Measurements from ENCODE around the gene PBRM1.

Gene PBRM1

GRCh38 chr3:52679811-52680210, 5.9 kb downstream of the PBRM1 start:
- TF ChIP-seq EP300 (IDR thresholded peaks at IDR 0.05; ENCODE audit: borderline replicate concordance) (no peak), ZBTB7A (IDR thresholded peaks at IDR 0.05; ENCODE audit: low read depth) (no peak), NFIC (IDR thresholded peaks at IDR 0.05) (no peak), REST (IDR thresholded peaks at IDR 0.05; ENCODE audit: low read depth) (no peak), TEAD4 (IDR thresholded peaks at IDR 0.05) (no peak), RAD21 (IDR thresholded peaks at IDR 0.05; ENCODE audit: low read depth) (no peak), TAF1 (IDR thresholded peaks at IDR 0.05; ENCODE audit: low read depth) (no peak), CEBPB (IDR thresholded peaks at IDR 0.05) (no peak), MAX (IDR thresholded peaks at IDR 0.05) (no peak), YY1 (IDR thresholded peaks at IDR 0.05; ENCODE audit: low read depth) (no peak), TCF12 (IDR thresholded peaks at IDR 0.05; ENCODE audit: low read depth) (no peak), USF1 (IDR thresholded peaks at IDR 0.05) (no peak), FOXM1 (IDR thresholded peaks at IDR 0.05; ENCODE audit: borderline replicate concordance, low read depth) (no peak), CREB1 (IDR thresholded peaks at IDR 0.05; ENCODE audit: low read depth) (no peak), EGR1 (IDR thresholded peaks at IDR 0.05) (no peak)

- no peak for TF ChIP-seq YY1 (IDR thresholded peaks at IDR 0.05; ENCODE audit: low read depth)
- TF ChIP-seq MAX (IDR thresholded peaks at IDR 0.05) = no peak
- no peak for TF ChIP-seq TEAD4 (IDR thresholded peaks at IDR 0.05)
- no peak for TF ChIP-seq TCF12 (IDR thresholded peaks at IDR 0.05; ENCODE audit: low read depth)
- TF ChIP-seq EGR1 (IDR thresholded peaks at IDR 0.05) = no peak
- TF ChIP-seq EP300 (IDR thresholded peaks at IDR 0.05; ENCODE audit: borderline replicate concordance) = no peak
- no peak for TF ChIP-seq CREB1 (IDR thresholded peaks at IDR 0.05; ENCODE audit: low read depth)
- TF ChIP-seq TAF1 (IDR thresholded peaks at IDR 0.05; ENCODE audit: low read depth) = no peak
- TF ChIP-seq RAD21 (IDR thresholded peaks at IDR 0.05; ENCODE audit: low read depth) = no peak
- no peak for TF ChIP-seq ZBTB7A (IDR thresholded peaks at IDR 0.05; ENCODE audit: low read depth)
- TF ChIP-seq CEBPB (IDR thresholded peaks at IDR 0.05) = no peak
Measured at GRCh38 chr3:52679199-52679538, 6.5 kb downstream of the PBRM1 start.

GRCh38 chr3:52678265-52679198, 7.2 kb downstream of the PBRM1 start:
- TF ChIP-seq CREB1 (IDR thresholded peaks at IDR 0.05; ENCODE audit: low read depth) = no peak
- no peak for TF ChIP-seq RAD21 (IDR thresholded peaks at IDR 0.05; ENCODE audit: low read depth)
- TF ChIP-seq EP300 (IDR thresholded peaks at IDR 0.05; ENCODE audit: borderline replicate concordance) = no peak
- TF ChIP-seq TEAD4 (IDR thresholded peaks at IDR 0.05) = no peak
- no peak for TF ChIP-seq EGR1 (IDR thresholded peaks at IDR 0.05)
- TF ChIP-seq TCF12 (IDR thresholded peaks at IDR 0.05; ENCODE audit: low read depth) = no peak
- TF ChIP-seq REST (IDR thresholded peaks at IDR 0.05; ENCODE audit: low read depth) = no peak
- TF ChIP-seq USF1 (IDR thresholded peaks at IDR 0.05) = no peak
- no peak for TF ChIP-seq NFIC (IDR thresholded peaks at IDR 0.05)
- no peak for TF ChIP-seq MAX (IDR thresholded peaks at IDR 0.05)
- no peak for TF ChIP-seq CEBPB (IDR thresholded peaks at IDR 0.05)

GRCh38 chr3:52671676-52672075, 14.0 kb downstream of the PBRM1 start:
- no peak for TF ChIP-seq TCF12 (IDR thresholded peaks at IDR 0.05; ENCODE audit: low read depth)
- TF ChIP-seq EP300 (IDR thresholded peaks at IDR 0.05; ENCODE audit: borderline replicate concordance) = no peak
- TF ChIP-seq EGR1 (IDR thresholded peaks at IDR 0.05) = no peak
- no peak for TF ChIP-seq CREB1 (IDR thresholded peaks at IDR 0.05; ENCODE audit: low read depth)
- TF ChIP-seq ZBTB7A (IDR thresholded peaks at IDR 0.05; ENCODE audit: low read depth) = no peak
- no peak for TF ChIP-seq CEBPB (IDR thresholded peaks at IDR 0.05)
- TF ChIP-seq FOXM1 (IDR thresholded peaks at IDR 0.05; ENCODE audit: borderline replicate concordance, low read depth) = no peak
- TF ChIP-seq MAX (IDR thresholded peaks at IDR 0.05) = no peak
- no peak for TF ChIP-seq USF1 (IDR thresholded peaks at IDR 0.05)
- no peak for TF ChIP-seq RAD21 (IDR thresholded peaks at IDR 0.05; ENCODE audit: low read depth)
- TF ChIP-seq REST (IDR thresholded peaks at IDR 0.05; ENCODE audit: low read depth) = no peak
- TF ChIP-seq YY1 (IDR thresholded peaks at IDR 0.05; ENCODE audit: low read depth) = no peak
- TF ChIP-seq TAF1 (IDR thresholded peaks at IDR 0.05; ENCODE audit: low read depth) = no peak
